GM12891 (cell line): Measurements from ENCODE around the gene CCDC178.

Source experiments
- PAX5 ChIP-seq: IDR thresholded peaks from 2 replicates; pipeline ENCODE4 v1.6.1; 2011; ENCODE audit warnings: low read length, moderate library complexity, mild to moderate bottlenecking; ENCODE audit not compliant: insufficient read depth, severe bottlenecking
- POLR2A ChIP-seq: IDR thresholded peaks from 2 replicates; pipeline ENCODE4 v1.6.1; 2011; ENCODE audit warnings: low read depth, low read length, control low read depth
- POLR2AphosphoS5 ChIP-seq: IDR thresholded peaks from 2 replicates; pipeline ENCODE4 v1.6.1; 2011; ENCODE audit warnings: low read depth, low read length, control low read depth
- POU2F2 ChIP-seq: IDR thresholded peaks from 2 replicates; pipeline ENCODE4 v1.6.1; 2011; ENCODE audit warnings: low read depth, mild to moderate bottlenecking, control low read depth, low read length, moderate library complexity
- SPI1 ChIP-seq: IDR thresholded peaks from 2 replicates; pipeline ENCODE4 v1.6.1; 2011; ENCODE audit warnings: low read depth, low read length, control low read depth
- TAF1 ChIP-seq: IDR thresholded peaks from 2 replicates; pipeline ENCODE4 v1.6.1; 2011; ENCODE audit warnings: low read depth, low read length, control low read depth

- no peak for TF ChIP-seq POLR2A
- TF ChIP-seq TAF1, result no peak
- TF ChIP-seq SPI1, result no peak
- TF ChIP-seq PAX5, result no peak
- TF ChIP-seq POLR2AphosphoS5, result no peak
- TF ChIP-seq POU2F2, result no peak
These were observed 228.2 kb downstream of the CCDC178 start for GRCh38 chr18:33212363-33212762.
